ENCODE results near the gene ATG101. TPM values are rescaled to one million over a fixed set of nuclear protein-coding genes. Genes with fewer than 3 reads are reported as not detected.

ATG101 gene
- total and polyA plus RNA-seq, 9 of the 15 experiments (the other 6 are each of a cell fraction or from before 2014, with no cell fraction given) = 2.9 to 52.4 (median 29.7) TPM

DNA sequence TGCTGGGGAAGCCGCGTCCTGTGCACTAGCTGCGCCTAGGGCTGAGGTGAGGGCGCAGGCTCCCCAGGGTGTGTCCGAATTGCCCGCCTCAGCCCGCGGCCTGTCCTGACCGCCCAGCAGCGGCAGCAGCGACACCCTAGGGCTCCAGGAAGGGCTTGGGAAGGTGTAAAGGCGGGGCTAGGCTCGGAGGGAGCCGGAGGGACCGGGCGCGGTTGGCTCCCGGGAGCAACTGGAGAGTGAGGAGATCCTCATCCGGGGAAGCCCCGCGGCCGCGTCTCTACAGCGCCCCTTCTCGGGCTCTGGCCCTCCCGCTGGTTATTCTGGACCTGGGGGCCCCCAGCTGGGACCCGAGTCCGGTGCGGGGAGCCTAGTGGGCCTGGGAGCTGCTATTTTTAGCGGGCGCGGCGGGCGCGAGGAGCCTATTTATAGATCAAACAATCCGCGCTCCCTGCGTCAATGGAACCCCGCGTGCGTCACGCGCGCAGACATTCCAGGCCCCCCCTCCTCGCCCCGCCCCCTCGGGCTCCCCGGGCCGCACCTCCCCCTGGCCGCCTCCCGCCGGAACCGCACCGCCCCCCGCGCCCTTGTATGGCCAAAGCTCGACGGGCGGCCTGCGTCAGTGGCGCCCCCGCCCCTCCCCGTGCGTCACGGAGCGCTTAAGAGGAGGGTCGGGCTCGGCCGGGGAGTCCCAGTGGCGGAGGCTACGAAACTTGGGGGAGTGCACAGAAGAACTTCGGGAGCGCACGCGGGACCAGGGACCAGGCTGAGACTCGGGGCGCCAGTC, 18.8 kb upstream of the ATG101 start, which contains the start of gene NR4A1 (continued):
- peak; percentile 60 for TF ChIP-seq AFF4 (CRISPR knock-in tag; IDR thresholded peaks at IDR 0.05)
- TF ChIP-seq CREM (IDR thresholded peaks at IDR 0.05; ENCODE audit: low read depth) = peak; percentile 88
- TF ChIP-seq GABPB1 (CRISPR knock-in tag; IDR thresholded peaks at IDR 0.05) = peak; percentile 48
- TF ChIP-seq HIVEP1 (CRISPR knock-in tag; IDR thresholded peaks at IDR 0.05) = peak; percentile 77; the same call in 1 of the 2 replicates
- TF ChIP-seq TAL1 (IDR thresholded peaks at IDR 0.05) = no peak
- TF ChIP-seq, protein P1, sequence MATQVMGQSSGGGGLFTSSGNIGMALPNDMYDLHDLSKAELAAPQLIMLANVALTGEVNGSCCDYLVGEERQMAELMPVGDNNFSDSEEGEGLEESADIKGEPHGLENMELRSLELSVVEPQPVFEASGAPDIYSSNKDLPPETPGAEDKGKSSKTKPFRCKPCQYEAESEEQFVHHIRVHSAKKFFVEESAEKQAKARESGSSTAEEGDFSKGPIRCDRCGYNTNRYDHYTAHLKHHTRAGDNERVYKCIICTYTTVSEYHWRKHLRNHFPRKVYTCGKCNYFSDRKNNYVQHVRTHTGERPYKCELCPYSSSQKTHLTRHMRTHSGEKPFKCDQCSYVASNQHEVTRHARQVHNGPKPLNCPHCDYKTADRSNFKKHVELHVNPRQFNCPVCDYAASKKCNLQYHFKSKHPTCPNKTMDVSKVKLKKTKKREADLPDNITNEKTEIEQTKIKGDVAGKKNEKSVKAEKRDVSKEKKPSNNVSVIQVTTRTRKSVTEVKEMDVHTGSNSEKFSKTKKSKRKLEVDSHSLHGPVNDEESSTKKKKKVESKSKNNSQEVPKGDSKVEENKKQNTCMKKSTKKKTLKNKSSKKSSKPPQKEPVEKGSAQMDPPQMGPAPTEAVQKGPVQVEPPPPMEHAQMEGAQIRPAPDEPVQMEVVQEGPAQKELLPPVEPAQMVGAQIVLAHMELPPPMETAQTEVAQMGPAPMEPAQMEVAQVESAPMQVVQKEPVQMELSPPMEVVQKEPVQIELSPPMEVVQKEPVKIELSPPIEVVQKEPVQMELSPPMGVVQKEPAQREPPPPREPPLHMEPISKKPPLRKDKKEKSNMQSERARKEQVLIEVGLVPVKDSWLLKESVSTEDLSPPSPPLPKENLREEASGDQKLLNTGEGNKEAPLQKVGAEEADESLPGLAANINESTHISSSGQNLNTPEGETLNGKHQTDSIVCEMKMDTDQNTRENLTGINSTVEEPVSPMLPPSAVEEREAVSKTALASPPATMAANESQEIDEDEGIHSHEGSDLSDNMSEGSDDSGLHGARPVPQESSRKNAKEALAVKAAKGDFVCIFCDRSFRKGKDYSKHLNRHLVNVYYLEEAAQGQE (IDR thresholded peaks at IDR 0.05; ENCODE audit: borderline replicate concordance) = peak; percentile 76
- TF ChIP-seq, protein P1 (CRISPR knock-in tag; IDR thresholded peaks at IDR 0.05; ENCODE audit: low read depth) = no peak
- TF ChIP-seq SUPT5H (IDR thresholded peaks at IDR 0.05) = peak; percentile 46
- peak; percentile 70 for TF ChIP-seq HNRNPLL (IDR thresholded peaks at IDR 0.05; ENCODE audit: low read depth, low read length, poor library complexity, severe bottlenecking)
- TF ChIP-seq TCF7 (IDR thresholded peaks at IDR 0.05; ENCODE audit: borderline replicate concordance) = peak; percentile 94
- peak; percentile 67; the same call in 1 of the 2 replicates for TF ChIP-seq ZBTB7A (IDR thresholded peaks at IDR 0.05; ENCODE audit: borderline replicate concordance, control insufficient read depth, low read depth, low read length)
- peak; percentile 70 to 71 for TF ChIP-seq NRF1 (conservative IDR thresholded peaks at IDR 0.05 in 1 of 2, IDR thresholded peaks at IDR 0.05 in 1 of 2)
- peak; percentile 64 for TF ChIP-seq TFAP4 (CRISPR knock-in tag; IDR thresholded peaks at IDR 0.05; ENCODE audit: borderline replicate concordance)
- TF ChIP-seq ZFP36 (IDR thresholded peaks at IDR 0.05; ENCODE audit: low read depth, low read length, partially characterized antibody) = peak; percentile 56
- no peak for TF ChIP-seq STAT5A (IDR thresholded peaks at IDR 0.05; ENCODE audit: borderline replicate concordance, low read length)

Data from K562 (cell line).